ENCODE data around the gene ZNF277.
A peak's percentile ranks its signal among the peaks of the same experiment; 100 is the strongest.

The ZNF277 gene

GRCh38 chr7:112266141-112266540, 59.6 kb downstream of the ZNF277 start:
- Histone ChIP-seq H3K27ac (ENCODE audit: extremely low read depth, low read depth, low read length) (no peak overlapping the region), H3K4me1 (ENCODE audit: control insufficient read depth, insufficient read depth, low read length) (peaks cover 20% of the 10 kb centered on the region), H3K36me3 (ENCODE audit: control insufficient read depth in 2 of 2, insufficient read depth in 1 of 2, low read length in 2 of 2) (no peaks in the 10 kb centered on the region), H3K4me3 (ENCODE audit: low read depth, low read length) (no peak overlapping the region), H3K9me3 (ENCODE audit: control insufficient read depth, insufficient read depth, low read depth, low read length) (no peaks in the 10 kb centered on the region)
- no peak for TF ChIP-seq ZNF501 (tag by site-specific recombination; IDR thresholded peaks at IDR 0.05)
- TF ChIP-seq ZSCAN23 (tag by site-specific recombination; IDR thresholded peaks at IDR 0.05), result no peak
- TF ChIP-seq BCL11A (tag by site-specific recombination; IDR thresholded peaks at IDR 0.05; ENCODE audit: low read depth), result no peak
- TF ChIP-seq, protein P1, sequence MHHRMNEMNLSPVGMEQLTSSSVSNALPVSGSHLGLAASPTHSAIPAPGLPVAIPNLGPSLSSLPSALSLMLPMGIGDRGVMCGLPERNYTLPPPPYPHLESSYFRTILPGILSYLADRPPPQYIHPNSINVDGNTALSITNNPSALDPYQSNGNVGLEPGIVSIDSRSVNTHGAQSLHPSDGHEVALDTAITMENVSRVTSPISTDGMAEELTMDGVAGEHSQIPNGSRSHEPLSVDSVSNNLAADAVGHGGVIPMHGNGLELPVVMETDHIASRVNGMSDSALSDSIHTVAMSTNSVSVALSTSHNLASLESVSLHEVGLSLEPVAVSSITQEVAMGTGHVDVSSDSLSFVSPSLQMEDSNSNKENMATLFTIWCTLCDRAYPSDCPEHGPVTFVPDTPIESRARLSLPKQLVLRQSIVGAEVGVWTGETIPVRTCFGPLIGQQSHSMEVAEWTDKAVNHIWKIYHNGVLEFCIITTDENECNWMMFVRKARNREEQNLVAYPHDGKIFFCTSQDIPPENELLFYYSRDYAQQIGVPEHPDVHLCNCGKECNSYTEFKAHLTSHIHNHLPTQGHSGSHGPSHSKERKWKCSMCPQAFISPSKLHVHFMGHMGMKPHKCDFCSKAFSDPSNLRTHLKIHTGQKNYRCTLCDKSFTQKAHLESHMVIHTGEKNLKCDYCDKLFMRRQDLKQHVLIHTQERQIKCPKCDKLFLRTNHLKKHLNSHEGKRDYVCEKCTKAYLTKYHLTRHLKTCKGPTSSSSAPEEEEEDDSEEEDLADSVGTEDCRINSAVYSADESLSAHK (tag by site-specific recombination; IDR thresholded peaks at IDR 0.05), result no peak
- TF ChIP-seq ZBTB49 (tag by site-specific recombination; IDR thresholded peaks at IDR 0.05; ENCODE audit: low read depth), result peak; percentile 94
- no peak for TF ChIP-seq ZNF670 (tag by site-specific recombination; IDR thresholded peaks at IDR 0.05; ENCODE audit: low read depth)
- no peak for TF ChIP-seq KLF17 (tag by site-specific recombination; IDR thresholded peaks at IDR 0.05)
- TF ChIP-seq ZBTB1 (tag by site-specific recombination; IDR thresholded peaks at IDR 0.05), result no peak
- POLR2A ChIA-PET, result no interaction called here
- CTCF ChIA-PET, result interaction anchor here (0.7 kb wide), 1 partner anchor 12 kb away, joined by 4 read pairs; no protein-coding TSS in a partner anchor

DNA sequence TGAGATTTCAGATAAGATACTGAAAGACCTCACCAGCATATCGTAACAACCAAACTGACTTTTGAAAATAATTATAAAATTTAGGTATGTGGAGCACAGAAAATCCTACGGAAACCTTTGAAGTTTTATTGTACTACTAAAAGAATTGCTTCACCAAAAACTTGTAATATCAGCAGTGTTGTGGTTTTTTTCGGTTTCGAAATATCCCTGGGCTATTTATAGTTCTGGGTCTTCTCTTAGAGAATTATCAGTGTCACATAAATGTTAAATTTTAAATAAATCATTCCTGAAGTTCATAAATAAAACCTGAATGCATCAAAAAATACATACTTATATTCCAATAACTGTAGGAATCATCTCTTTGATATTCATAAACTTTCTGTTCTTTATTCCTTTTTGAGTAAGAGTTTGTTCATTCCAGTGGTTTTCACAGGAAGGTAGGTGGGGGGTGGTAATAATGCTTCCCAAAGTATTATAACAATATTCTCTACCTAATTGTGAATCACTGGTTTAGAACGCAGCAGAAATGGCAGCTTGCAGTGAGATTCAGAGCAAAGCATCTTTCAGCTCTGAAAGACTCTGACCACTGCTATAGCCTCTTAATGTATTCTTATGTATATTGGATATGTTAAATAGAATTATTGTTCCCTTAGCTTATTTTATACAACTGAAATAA, 60.2 kb downstream of the ZNF277 start:
- H3K9me3 ChIP-seq (ENCODE audit: control insufficient read depth, insufficient read depth, low read depth, low read length), result no peaks in the 10 kb centered on the region
- TF ChIP-seq, protein P2, sequence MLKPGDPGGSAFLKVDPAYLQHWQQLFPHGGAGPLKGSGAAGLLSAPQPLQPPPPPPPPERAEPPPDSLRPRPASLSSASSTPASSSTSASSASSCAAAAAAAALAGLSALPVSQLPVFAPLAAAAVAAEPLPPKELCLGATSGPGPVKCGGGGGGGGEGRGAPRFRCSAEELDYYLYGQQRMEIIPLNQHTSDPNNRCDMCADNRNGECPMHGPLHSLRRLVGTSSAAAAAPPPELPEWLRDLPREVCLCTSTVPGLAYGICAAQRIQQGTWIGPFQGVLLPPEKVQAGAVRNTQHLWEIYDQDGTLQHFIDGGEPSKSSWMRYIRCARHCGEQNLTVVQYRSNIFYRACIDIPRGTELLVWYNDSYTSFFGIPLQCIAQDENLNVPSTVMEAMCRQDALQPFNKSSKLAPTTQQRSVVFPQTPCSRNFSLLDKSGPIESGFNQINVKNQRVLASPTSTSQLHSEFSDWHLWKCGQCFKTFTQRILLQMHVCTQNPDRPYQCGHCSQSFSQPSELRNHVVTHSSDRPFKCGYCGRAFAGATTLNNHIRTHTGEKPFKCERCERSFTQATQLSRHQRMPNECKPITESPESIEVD (tag by site-specific recombination; IDR thresholded peaks at IDR 0.05), result peak; percentile 50
- no peak for TF ChIP-seq SALL2 (tag by site-specific recombination; IDR thresholded peaks at IDR 0.05; ENCODE audit: borderline replicate concordance)
- H3K27ac ChIP-seq (ENCODE audit: extremely low read depth, low read depth, low read length), result no peak overlapping the region
- H3K4me3 ChIP-seq (ENCODE audit: low read depth, low read length), result no peak overlapping the region
- POLR2A ChIA-PET, result no interaction called here
- no peaks in the 10 kb centered on the region for H3K36me3 ChIP-seq (ENCODE audit: control insufficient read depth in 2 of 2, insufficient read depth in 1 of 2, low read length in 2 of 2)
- peaks cover 23% of the 10 kb centered on the region for H3K4me1 ChIP-seq (ENCODE audit: control insufficient read depth, insufficient read depth, low read length)
- CTCF ChIA-PET, result interaction anchor here (0.8 kb wide), 1 partner anchor 57 kb away, joined by 4 read pairs; no protein-coding TSS in a partner anchor

GRCh38 chr7:112267944-112268691, 61.6 kb downstream of the ZNF277 start:
- no peaks in the 10 kb centered on the region for H3K9me3 ChIP-seq (ENCODE audit: control insufficient read depth, insufficient read depth, low read depth, low read length)
- CTCF ChIA-PET, result interaction anchor here (0.5 kb wide), 1 partner anchor 14 kb away, joined by 4 read pairs; no protein-coding TSS in a partner anchor
- H3K36me3 ChIP-seq (ENCODE audit: control insufficient read depth in 2 of 2, insufficient read depth in 1 of 2, low read length in 2 of 2), result no peaks in the 10 kb centered on the region
- H3K4me3 ChIP-seq (ENCODE audit: low read depth, low read length), result no peak overlapping the region
- POLR2A ChIA-PET, result interaction anchor here (0.9 kb wide), 1 partner anchor 182 kb away, joined by 3 read pairs; the partner anchor contains the start of gene IFRD1
- no peak overlapping the region for H3K27ac ChIP-seq (ENCODE audit: extremely low read depth, low read depth, low read length)
- H3K4me1 ChIP-seq (ENCODE audit: control insufficient read depth, insufficient read depth, low read length), result peaks cover 18% of the 10 kb centered on the region
- 0 out of 2 replicates have a peak, but pooled peaks have one; percentile 20 for TF ChIP-seq ZNF366 (tag by site-specific recombination; conservative IDR thresholded peaks at IDR 0.05)
- no peak for TF ChIP-seq SCRT2 (tag by site-specific recombination; IDR thresholded peaks at IDR 0.05)
- peak; percentile 48; the same call in 1 of the 2 replicates for TF ChIP-seq ZEB2 (tag by site-specific recombination; IDR thresholded peaks at IDR 0.05)
- TF ChIP-seq PRDM1 (tag by site-specific recombination; IDR thresholded peaks at IDR 0.05), result peak; percentile 95
- TF ChIP-seq, protein P3, sequence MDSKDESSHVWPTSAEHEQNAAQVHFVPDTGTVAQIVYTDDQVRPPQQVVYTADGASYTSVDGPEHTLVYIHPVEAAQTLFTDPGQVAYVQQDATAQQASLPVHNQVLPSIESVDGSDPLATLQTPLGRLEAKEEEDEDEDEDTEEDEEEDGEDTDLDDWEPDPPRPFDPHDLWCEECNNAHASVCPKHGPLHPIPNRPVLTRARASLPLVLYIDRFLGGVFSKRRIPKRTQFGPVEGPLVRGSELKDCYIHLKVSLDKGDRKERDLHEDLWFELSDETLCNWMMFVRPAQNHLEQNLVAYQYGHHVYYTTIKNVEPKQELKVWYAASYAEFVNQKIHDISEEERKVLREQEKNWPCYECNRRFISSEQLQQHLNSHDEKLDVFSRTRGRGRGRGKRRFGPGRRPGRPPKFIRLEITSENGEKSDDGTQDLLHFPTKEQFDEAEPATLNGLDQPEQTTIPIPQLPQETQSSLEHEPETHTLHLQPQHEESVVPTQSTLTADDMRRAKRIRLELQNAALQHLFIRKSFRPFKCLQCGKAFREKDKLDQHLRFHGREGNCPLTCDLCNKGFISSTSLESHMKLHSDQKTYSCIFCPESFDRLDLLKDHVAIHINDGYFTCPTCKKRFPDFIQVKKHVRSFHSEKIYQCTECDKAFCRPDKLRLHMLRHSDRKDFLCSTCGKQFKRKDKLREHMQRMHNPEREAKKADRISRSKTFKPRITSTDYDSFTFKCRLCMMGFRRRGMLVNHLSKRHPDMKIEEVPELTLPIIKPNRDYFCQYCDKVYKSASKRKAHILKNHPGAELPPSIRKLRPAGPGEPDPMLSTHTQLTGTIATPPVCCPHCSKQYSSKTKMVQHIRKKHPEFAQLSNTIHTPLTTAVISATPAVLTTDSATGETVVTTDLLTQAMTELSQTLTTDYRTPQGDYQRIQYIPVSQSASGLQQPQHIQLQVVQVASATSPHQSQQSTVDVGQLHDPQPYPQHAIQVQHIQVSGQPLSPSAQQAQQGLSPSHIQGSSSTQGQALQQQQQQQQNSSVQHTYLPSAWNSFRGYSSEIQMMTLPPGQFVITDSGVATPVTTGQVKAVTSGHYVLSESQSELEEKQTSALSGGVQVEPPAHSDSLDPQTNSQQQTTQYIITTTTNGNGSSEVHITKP (tag by site-specific recombination; IDR thresholded peaks at IDR 0.05), result no peak
